Testis (tissue), 2 donors: ENCODE results near the gene GPR146.

Experiments
- POLR2A ChIP-seq: fragments of 450-650 bp; IDR thresholded peaks from one replicate; pipeline ENCODE4 v1.6.1; 2017; ENCODE audit warnings: antibody characterized with exemption, mild to moderate bottlenecking, moderate library complexity
- TF ChIP-seq, protein P1 (sequence below), 3 experiments: fragments of 450-650 bp in 2 of 3; fragments of 200-600 bp in 1 of 3; sonication (generic) in 1 of 3; IDR thresholded peaks; one replicate each; pipeline ENCODE4 v1.5.1; 2016 to 2019; ENCODE audit warnings: antibody characterized with exemption in 3 of 3, mild to moderate bottlenecking in 2 of 3, moderate library complexity in 1 of 3

DNA sequence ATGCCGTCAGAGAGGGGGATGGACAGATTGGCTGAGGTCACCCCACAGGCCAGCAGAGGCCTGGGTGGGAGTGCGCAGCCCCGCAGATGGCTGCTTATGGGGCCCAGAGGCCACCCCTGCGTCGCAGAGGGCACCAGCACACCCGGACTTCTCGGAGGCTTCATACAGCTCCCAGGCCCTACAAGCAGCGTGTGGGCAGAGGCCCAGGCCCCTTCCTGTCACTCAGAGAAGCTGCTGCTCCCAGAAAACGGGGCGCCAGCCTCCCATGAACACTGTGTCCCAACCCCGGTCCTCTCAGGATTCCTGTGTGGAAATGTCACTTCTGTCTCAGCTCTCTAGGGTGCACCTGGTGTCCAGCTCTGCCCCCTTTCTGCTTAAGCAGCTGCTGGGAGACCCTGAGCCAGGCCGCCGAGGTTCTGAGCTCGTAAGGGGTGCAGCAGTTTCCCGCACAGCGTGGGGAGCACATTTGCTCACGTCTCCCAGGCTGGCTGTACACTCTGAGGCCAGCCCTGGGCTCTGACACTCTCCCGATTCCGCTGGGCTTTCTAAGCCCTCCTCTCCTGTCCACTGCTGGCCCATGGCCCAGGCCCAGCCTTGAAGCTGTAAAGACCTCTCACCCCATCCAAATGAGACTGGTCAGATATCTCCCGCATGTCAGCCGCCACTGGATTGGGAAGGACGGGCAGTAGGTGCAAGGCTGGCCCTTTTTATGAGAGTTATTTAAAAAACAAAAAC is 6.8 kb downstream of the GPR146 start:
- TF ChIP-seq, protein P1, sequence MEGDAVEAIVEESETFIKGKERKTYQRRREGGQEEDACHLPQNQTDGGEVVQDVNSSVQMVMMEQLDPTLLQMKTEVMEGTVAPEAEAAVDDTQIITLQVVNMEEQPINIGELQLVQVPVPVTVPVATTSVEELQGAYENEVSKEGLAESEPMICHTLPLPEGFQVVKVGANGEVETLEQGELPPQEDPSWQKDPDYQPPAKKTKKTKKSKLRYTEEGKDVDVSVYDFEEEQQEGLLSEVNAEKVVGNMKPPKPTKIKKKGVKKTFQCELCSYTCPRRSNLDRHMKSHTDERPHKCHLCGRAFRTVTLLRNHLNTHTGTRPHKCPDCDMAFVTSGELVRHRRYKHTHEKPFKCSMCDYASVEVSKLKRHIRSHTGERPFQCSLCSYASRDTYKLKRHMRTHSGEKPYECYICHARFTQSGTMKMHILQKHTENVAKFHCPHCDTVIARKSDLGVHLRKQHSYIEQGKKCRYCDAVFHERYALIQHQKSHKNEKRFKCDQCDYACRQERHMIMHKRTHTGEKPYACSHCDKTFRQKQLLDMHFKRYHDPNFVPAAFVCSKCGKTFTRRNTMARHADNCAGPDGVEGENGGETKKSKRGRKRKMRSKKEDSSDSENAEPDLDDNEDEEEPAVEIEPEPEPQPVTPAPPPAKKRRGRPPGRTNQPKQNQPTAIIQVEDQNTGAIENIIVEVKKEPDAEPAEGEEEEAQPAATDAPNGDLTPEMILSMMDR (IDR thresholded peaks at IDR 0.05): no peak
- no peak for TF ChIP-seq POLR2A
